ENCODE data around the gene CAPRIN1. TPM values are rescaled to one million over a fixed set of nuclear protein-coding genes. Genes with fewer than 3 reads are reported as not detected.

The CAPRIN1 gene, protein sequence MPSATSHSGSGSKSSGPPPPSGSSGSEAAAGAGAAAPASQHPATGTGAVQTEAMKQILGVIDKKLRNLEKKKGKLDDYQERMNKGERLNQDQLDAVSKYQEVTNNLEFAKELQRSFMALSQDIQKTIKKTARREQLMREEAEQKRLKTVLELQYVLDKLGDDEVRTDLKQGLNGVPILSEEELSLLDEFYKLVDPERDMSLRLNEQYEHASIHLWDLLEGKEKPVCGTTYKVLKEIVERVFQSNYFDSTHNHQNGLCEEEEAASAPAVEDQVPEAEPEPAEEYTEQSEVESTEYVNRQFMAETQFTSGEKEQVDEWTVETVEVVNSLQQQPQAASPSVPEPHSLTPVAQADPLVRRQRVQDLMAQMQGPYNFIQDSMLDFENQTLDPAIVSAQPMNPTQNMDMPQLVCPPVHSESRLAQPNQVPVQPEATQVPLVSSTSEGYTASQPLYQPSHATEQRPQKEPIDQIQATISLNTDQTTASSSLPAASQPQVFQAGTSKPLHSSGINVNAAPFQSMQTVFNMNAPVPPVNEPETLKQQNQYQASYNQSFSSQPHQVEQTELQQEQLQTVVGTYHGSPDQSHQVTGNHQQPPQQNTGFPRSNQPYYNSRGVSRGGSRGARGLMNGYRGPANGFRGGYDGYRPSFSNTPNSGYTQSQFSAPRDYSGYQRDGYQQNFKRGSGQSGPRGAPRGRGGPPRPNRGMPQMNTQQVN
- total RNA-seq (2022; extraction: Qiagen RNA extraction; ENCODE audit: low read depth) = 152 to 171 TPM (median 154 TPM) in 5 replicates

GRCh38 chr11:34051349-34052035 is at the start of gene CAPRIN1:
CAPRIN1 (plus strand) TSS chr11:34051731; CDS start chr11:34052421, 690 bp downstream.

GRCh38 chr11:34105079-34105956 is 53.8 kb downstream of the CAPRIN1 start, which contains the start of gene NAT10:
NAT10 (plus strand) TSS chr11:34105629; CDS start chr11:34108226, 2,597 bp downstream.

Other genes with a start within 250 kb of the CAPRIN1 start
- 0.31 to 0.97 TPM (median 0.55 TPM) in 5 replicates for gene LMO2, start 159.7 kb upstream of the CAPRIN1 start, total RNA-seq (2022; extraction: Qiagen RNA extraction; ENCODE audit: low read depth)
- 48.3 to 55.9 TPM (median 51.2 TPM) in 5 replicates for gene NAT10, start 53.9 kb downstream of the CAPRIN1 start, total RNA-seq (2022; extraction: Qiagen RNA extraction; ENCODE audit: low read depth)

Measured in A549 treated with RU486 at 1 μM for 4 hours (cell line).